Natural killer cell (primary cell): ENCODE measurements around the gene IL12A. TPM values are rescaled to one million over a fixed set of nuclear protein-coding genes. Genes with fewer than 3 reads are reported as not detected.

Experiments used
- ATAC-seq, 3 donors: fragments of 150-1000 bp in 2 of 3; fragments of 200-7000 bp in 1 of 3; cut with Tn5 transposase; 1 replicate in 1 of 3; 2 replicates in 2 of 3; pipeline ENCODE4 v1.10.0; 2021; ENCODE audit warnings: mild to moderate bottlenecking in 2 of 3, moderate library complexity in 2 of 3
- DNase-seq, 2 donors: peaks; one replicate each; pipeline versions ENCODE4 v3.0.0 to v3.0.0-alpha.2; 2013 to 2021; ENCODE audit warnings: mixed read lengths in 1 of 2
- H3K27ac ChIP-seq: one replicate; pipeline ENCODE4 v1.5.1; 2013; ENCODE audit warnings: mild to moderate bottlenecking, low read length
- H3K27me3 ChIP-seq: one replicate; pipeline ENCODE4 v1.6.1; 2013; ENCODE audit warnings: low read length; ENCODE audit not compliant: control insufficient read depth, insufficient read depth
- H3K36me3 ChIP-seq: one replicate; pipeline ENCODE4 v1.6.1; 2013; ENCODE audit warnings: low read length; ENCODE audit not compliant: control insufficient read depth, insufficient read depth
- H3K4me1 ChIP-seq: one replicate; pipeline ENCODE4 v1.6.1; 2013; ENCODE audit warnings: low read length; ENCODE audit not compliant: control insufficient read depth, insufficient read depth
- H3K4me3 ChIP-seq: one replicate; pipeline ENCODE4 v1.5.1; 2013; ENCODE audit warnings: low read length
- H3K9me3 ChIP-seq: one replicate; pipeline ENCODE4 v1.6.1; 2013; ENCODE audit warnings: low read length; ENCODE audit not compliant: control insufficient read depth, insufficient read depth
- H3K27ac Mint-ChIP-seq, 2 donors: one replicate each; pipeline ENCODE4 v1.8.0; 2022; ENCODE audit warnings: mild to moderate bottlenecking in 2 of 2, mixed read lengths in 2 of 2, moderate library complexity in 1 of 2
- H3K27me3 Mint-ChIP-seq, 2 donors: one replicate each; pipeline ENCODE4 v1.8.0; 2022; ENCODE audit warnings: low read depth in 2 of 2, mixed read lengths in 2 of 2
- H3K36me3 Mint-ChIP-seq: one replicate; pipeline ENCODE4 v1.8.0; 2022; ENCODE audit warnings: mixed read lengths
- H3K4me1 Mint-ChIP-seq, 2 donors: one replicate each; pipeline ENCODE4 v1.8.0; 2022; ENCODE audit warnings: mixed read lengths in 2 of 2
- H3K4me3 Mint-ChIP-seq: one replicate; pipeline ENCODE4 v1.8.0; 2022; ENCODE audit warnings: mild to moderate bottlenecking, moderate library complexity, mixed read lengths
- H3K9me3 Mint-ChIP-seq, 2 donors: one replicate each; pipeline ENCODE4 v1.8.0; 2022; ENCODE audit warnings: mixed read lengths in 2 of 2
- CTCF ChIP-seq: fragments of 200-600 bp; IDR thresholded peaks from one replicate; pipeline ENCODE4 v1.8.0; 2022; ENCODE audit warnings: antibody characterized with exemption
- WGBS: methylation state at CpG from one replicate; pipeline ENCODE4 v1.1.7; 2013; ENCODE audit warnings: missing lambda C conversion rate; ENCODE audit not compliant: insufficient coverage; 5-methylcytosine and 5-hydroxymethylcytosine counted together
- intact Hi-C: fragments of 100-400 bp; cut with micrococcal nuclease; formaldehyde crosslinking; loops from one replicate; pipeline ENCODE4 v1.14.2; 2022
- total RNA-seq, 4 donors: library from RNA; stranded (reverse); fragments of 120-200 nt in 1 of 4; gene quantifications; one replicate each; pipeline versions ENCODE4 v1.2.3 to v1.2.4, GENCODE V29; 2013 to 2022

The IL12A gene
- total RNA-seq, 3 donors from 2014 or later (not counting 1 experiment from before 2014, with no cell fraction given): 1.2 to 3.3 (median 2.4) TPM

GRCh38 chr3:160020057-160020711 is 31.5 kb downstream of the IL12A start:
- no peaks in the 10 kb centered on the region for H3K36me3 Mint-ChIP-seq
- DNase-seq: no peak
- no peak for ATAC-seq

GRCh38 chr3:160022068-160022467 is 33.4 kb downstream of the IL12A start:
- 88% methylated on average over 8 of the region's 9 CpGs for WGBS
- Histone ChIP-seq H3K27me3 (no peaks in the 10 kb centered on the region), H3K36me3 (no peaks in the 10 kb centered on the region), H3K4me3 (no peak overlapping the region), H3K4me1 (no peaks in the 10 kb centered on the region), H3K27ac (no peak overlapping the region), H3K9me3 (no peaks in the 10 kb centered on the region)
- intact Hi-C loops: no loop called here
- no peak overlapping the region for H3K4me3 Mint-ChIP-seq
- no peak for ATAC-seq
- no peak for TF ChIP-seq CTCF
- H3K27me3 Mint-ChIP-seq: peaks cover 16 to 17% of the 10 kb centered on the region in 2 donors
- no peak for DNase-seq
- H3K9me3 Mint-ChIP-seq: no peaks in the 10 kb centered on the region
- no peak overlapping the region for H3K27ac Mint-ChIP-seq
- no peaks in the 10 kb centered on the region for H3K4me1 Mint-ChIP-seq
- H3K36me3 Mint-ChIP-seq: no peaks in the 10 kb centered on the region

More at GRCh38 chr3:160020057-160020711, 31.5 kb downstream of the IL12A start:
- Mint-ChIP-seq H3K27me3 (peaks cover 16 to 17% of the 10 kb centered on the region in 2 donors), H3K4me3 (no peak overlapping the region), H3K9me3 (no peaks in the 10 kb centered on the region), H3K4me1 (no peaks in the 10 kb centered on the region), H3K27ac (no peak overlapping the region)
- Histone ChIP-seq H3K27ac (no peak overlapping the region), H3K4me3 (no peak overlapping the region), H3K27me3 (no peaks in the 10 kb centered on the region), H3K4me1 (no peaks in the 10 kb centered on the region), H3K9me3 (no peaks in the 10 kb centered on the region), H3K36me3 (no peaks in the 10 kb centered on the region)
- TF ChIP-seq CTCF: no peak
- 84% methylated on average over 4 of the region's 4 CpGs for WGBS
- intact Hi-C loops: no loop called here

GRCh38 chr3:160023476-160023875 is 34.8 kb downstream of the IL12A start:
- DNase-seq (no peak), ATAC-seq (no peak)
- peaks cover 16 to 17% of the 10 kb centered on the region in 2 donors for H3K27me3 Mint-ChIP-seq
- H3K4me3 ChIP-seq: no peak overlapping the region
- no peak for TF ChIP-seq CTCF
- no peak overlapping the region for H3K4me3 Mint-ChIP-seq
- H3K27me3 ChIP-seq: no peaks in the 10 kb centered on the region
- no peaks in the 10 kb centered on the region for H3K4me1 ChIP-seq
- no peaks in the 10 kb centered on the region for H3K9me3 Mint-ChIP-seq
- intact Hi-C loops: no loop called here
- no peak overlapping the region for H3K27ac Mint-ChIP-seq
- no peaks in the 10 kb centered on the region for H3K36me3 Mint-ChIP-seq
- no peak overlapping the region for H3K27ac ChIP-seq
- H3K36me3 ChIP-seq: no peaks in the 10 kb centered on the region
- H3K9me3 ChIP-seq: no peaks in the 10 kb centered on the region
- H3K4me1 Mint-ChIP-seq: peaks cover 0 to 5% of the 10 kb centered on the region in 2 donors
- 100% methylated on average over 1 of the region's 1 CpG for WGBS
